IMR-90 (cell line): Measurements from ENCODE around the gene TSPAN32. TPM values are rescaled to one million over a fixed set of nuclear protein-coding genes. Genes with fewer than 3 reads are reported as not detected.

Experiments used
- ATAC-seq: fragments of 200-7000 bp; cut with Tn5 transposase; 2 replicates; pipeline ENCODE4 v1.9.1; 2020; ENCODE audit warnings: low read depth, mild to moderate bottlenecking, moderate library complexity
- BruUV-seq: library from RNA; stranded (reverse); fragments of 400-500 nt; replicated peaks from 2 replicates; lab custom pipeline; 2021; lab: Mats Ljungman, UMichigan
- CTCF ChIA-PET: fragments of 300-600 bp; formaldehyde crosslinking; extraction: SDS; loops from one replicate; lab custom pipeline; 2021; ENCODE audit warnings: antibody characterized with exemption; lab: Yijun Ruan, JAX
- POLR2A ChIA-PET: fragments of 300-600 bp; sonication (Branson Sonifier 250); formaldehyde crosslinking; loops from one replicate; lab custom pipeline; 2022; ENCODE audit warnings: antibody characterized with exemption; ENCODE audit not compliant: unreplicated experiment; lab: Charles Lee
- DNase-seq: peaks from one replicate; pipeline ENCODE4 v3.0.0; 2013
- H2AFZ ChIP-seq: replicated peaks from 2 replicates; pipeline ENCODE3; 2013; ENCODE audit warnings: low read length, mild to moderate bottlenecking; ENCODE audit not compliant: poor library complexity
- H2AK5ac ChIP-seq: 2 replicates; pipeline ENCODE4 v1.6.1; 2013; ENCODE audit warnings: low read depth, low read length, inconsistent platforms
- H2AK9ac ChIP-seq: replicated peaks from 2 replicates; pipeline ENCODE3; 2013; ENCODE audit warnings: mild to moderate bottlenecking, low read depth, low read length, moderate library complexity; ENCODE audit not compliant: poor library complexity
- H2BK120ac ChIP-seq: 2 replicates; pipeline ENCODE4 v1.6.1; 2013; ENCODE audit warnings: low read depth, low read length, inconsistent platforms
- H2BK15ac ChIP-seq: 3 replicates; pipeline ENCODE4 v1.6.1; 2013; ENCODE audit warnings: low read depth, low read length, inconsistent platforms
- H2BK20ac ChIP-seq: 2 replicates; pipeline ENCODE4 v1.6.1; 2013; ENCODE audit warnings: low read depth, mild to moderate bottlenecking, inconsistent platforms, low read length, moderate library complexity
- H2BK5ac ChIP-seq: 2 replicates; pipeline ENCODE4 v1.6.1; 2013; ENCODE audit warnings: mild to moderate bottlenecking, low read depth, low read length, inconsistent platforms; ENCODE audit not compliant: poor library complexity, severe bottlenecking
- H3K14ac ChIP-seq: replicated peaks from 2 replicates; pipeline ENCODE4 v1.6.1; 2013; ENCODE audit warnings: low read depth, low read length, inconsistent platforms
- H3K18ac ChIP-seq: 2 replicates; pipeline ENCODE4 v1.6.1; 2013; ENCODE audit warnings: low read depth, low read length, control low read depth
- H3K23ac ChIP-seq: 2 replicates; pipeline ENCODE4 v1.6.1; 2013; ENCODE audit warnings: low read depth, low read length, inconsistent platforms
- H3K27ac ChIP-seq: 2 replicates; pipeline ENCODE4 v1.5.1; 2013; ENCODE audit warnings: mild to moderate bottlenecking, control low read depth, low read length; ENCODE audit not compliant: insufficient read depth
- H3K27me3 ChIP-seq: 2 replicates; pipeline ENCODE4 v1.6.1; 2013; ENCODE audit warnings: low read length; ENCODE audit not compliant: control insufficient read depth, insufficient read depth
- H3K36me3 ChIP-seq: 2 replicates; pipeline ENCODE4 v1.6.1; 2013; ENCODE audit warnings: low read length, mixed read lengths; ENCODE audit not compliant: control insufficient read depth, insufficient read depth
- H3K4ac ChIP-seq: 2 replicates; pipeline ENCODE4 v1.6.1; 2013; ENCODE audit warnings: low read depth, low read length, inconsistent platforms
- H3K4me1 ChIP-seq: 2 replicates; pipeline ENCODE4 v1.6.1; 2013; ENCODE audit warnings: low read length, mixed read lengths; ENCODE audit not compliant: control insufficient read depth, insufficient read depth
- H3K4me2 ChIP-seq: 2 replicates; pipeline ENCODE4 v1.6.1; 2013; ENCODE audit warnings: low read depth, mild to moderate bottlenecking, control low read depth, low read length, moderate library complexity
- H3K4me3 ChIP-seq: 2 replicates; pipeline ENCODE4 v1.5.1; 2013; ENCODE audit warnings: low read depth, mild to moderate bottlenecking, control low read depth, low read length, moderate library complexity; ENCODE audit not compliant: insufficient read depth
- H3K56ac ChIP-seq: 2 replicates; pipeline ENCODE4 v1.6.1; 2013; ENCODE audit warnings: low read length, inconsistent platforms; ENCODE audit not compliant: insufficient read depth; ENCODE audit errors: extremely low read depth
- H3K79me1 ChIP-seq, 2 experiments: 2 replicates each; pipeline ENCODE4 v1.6.1; 2013; ENCODE audit warnings: low read length in 2 of 2, inconsistent platforms in 1 of 2, low read depth in 1 of 2
- H3K9ac ChIP-seq: 2 replicates; pipeline ENCODE4 v1.6.1; 2013; ENCODE audit warnings: low read depth, low read length, control low read depth
- H3K9me1 ChIP-seq: 2 replicates; pipeline ENCODE4 v1.6.1; 2013; ENCODE audit warnings: low read length, inconsistent platforms; ENCODE audit not compliant: insufficient read depth
- H3K9me3 ChIP-seq: 2 replicates; pipeline ENCODE4 v1.6.1; 2013; ENCODE audit warnings: low read length; ENCODE audit not compliant: control insufficient read depth, insufficient read depth
- H4K20me1 ChIP-seq: 2 replicates; pipeline ENCODE4 v1.6.1; 2013; ENCODE audit warnings: low read length, inconsistent platforms; ENCODE audit not compliant: insufficient read depth
- H4K5ac ChIP-seq: 2 replicates; pipeline ENCODE4 v1.6.1; 2013; ENCODE audit warnings: mild to moderate bottlenecking, low read depth, low read length, control low read depth
- H4K8ac ChIP-seq, 2 experiments: 2 replicates each; pipeline ENCODE4 v1.6.1; 2013; ENCODE audit warnings: low read depth in 2 of 2, low read length in 2 of 2, control low read depth in 1 of 2, inconsistent platforms in 1 of 2
- H4K91ac ChIP-seq: 2 replicates; pipeline ENCODE4 v1.6.1; 2013; ENCODE audit warnings: low read depth, low read length, inconsistent platforms; ENCODE audit not compliant: insufficient read depth
- BHLHE40 ChIP-seq: fragments of 150-350 bp; IDR thresholded peaks from 2 replicates; pipeline ENCODE4 v1.6.1; 2016; ENCODE audit warnings: mild to moderate bottlenecking, low read depth, low read length
- CEBPB ChIP-seq: IDR thresholded peaks from 2 replicates; pipeline ENCODE4 v1.6.1; 2012; ENCODE audit warnings: low read depth, low read length, improper control_type of control experiment
- CHD1 ChIP-seq: IDR thresholded peaks from 2 replicates; pipeline ENCODE4 v1.6.1; 2012; ENCODE audit warnings: low read depth, low read length, improper control_type of control experiment
- CTCF ChIP-seq: conservative IDR thresholded peaks from 2 replicates; pipeline ENCODE4 v1.5.1; 2012; ENCODE audit warnings: mild to moderate bottlenecking, low read depth, low read length, improper control_type of control experiment
- FOS ChIP-seq: fragments of 150-350 bp; IDR thresholded peaks from 2 replicates; pipeline ENCODE4 v1.6.1; 2016; ENCODE audit warnings: low read depth, low read length
- MAFK ChIP-seq: IDR thresholded peaks from 2 replicates; pipeline ENCODE4 v1.6.1; 2012; ENCODE audit warnings: low read depth, low read length, improper control_type of control experiment
- MAZ ChIP-seq: IDR thresholded peaks from 2 replicates; pipeline ENCODE4 v1.6.1; 2012; ENCODE audit warnings: low read depth, mild to moderate bottlenecking, low read length, improper control_type of control experiment, moderate library complexity, borderline replicate concordance
- NFE2L2 ChIP-seq: fragments of 150-350 bp; IDR thresholded peaks from 2 replicates; pipeline ENCODE4 v1.6.1; 2016; ENCODE audit warnings: low read depth, mild to moderate bottlenecking, low read length
- POLR2A ChIP-seq: IDR thresholded peaks from 2 replicates; pipeline ENCODE4 v1.6.1; 2012; ENCODE audit warnings: mild to moderate bottlenecking, low read depth, low read length
- RAD21 ChIP-seq: IDR thresholded peaks from 2 replicates; pipeline ENCODE4 v1.6.1; 2012; ENCODE audit warnings: low read length, improper control_type of control experiment
- RCOR1 ChIP-seq: IDR thresholded peaks from 2 replicates; pipeline ENCODE4 v1.6.1; 2012; ENCODE audit warnings: mild to moderate bottlenecking, low read length, improper control_type of control experiment; ENCODE audit not compliant: insufficient replicate concordance
- RFX5 ChIP-seq: IDR thresholded peaks from 2 replicates; pipeline ENCODE4 v1.8.0; 2012; ENCODE audit warnings: low read depth, mild to moderate bottlenecking, low read length, moderate library complexity
- SMC3 ChIP-seq: fragments of 150-350 bp; IDR thresholded peaks from 2 replicates; pipeline ENCODE4 v1.6.1; 2016; ENCODE audit warnings: low read depth, mild to moderate bottlenecking, antibody characterized with exemption, low read length, moderate library complexity
- WGBS, 2 experiments: methylation state at CpG; one replicate each; pipeline versions ENCODE4 v1.1.5 to v1.1.7; 2013; ENCODE audit warnings: missing lambda C conversion rate in 2 of 2; ENCODE audit not compliant: insufficient read length in 1 of 2; ENCODE audit errors: extremely low coverage in 2 of 2; 5-methylcytosine and 5-hydroxymethylcytosine counted together
- dilution Hi-C: fragments of 300-500 bp; cut with HindIII; formaldehyde crosslinking; loops from one replicate; pipeline ENCODE4 v1.14.3; 2018; ENCODE audit warnings: low sequenced_read_pairs; ENCODE audit not compliant: unreplicated experiment
- in situ Hi-C: fragments of 300-500 bp; cut with MboI; formaldehyde crosslinking; loops from 3 replicates; pipeline ENCODE4 v1.14.3; 2019; ENCODE audit warnings: low sequenced_read_pairs, inconsistent platforms, mixed read lengths
- intact Hi-C: fragments of 100-400 bp; cut with micrococcal nuclease; formaldehyde crosslinking; loops from 2 replicates; pipeline ENCODE4 v1.10.0; 2022
- polyA plus RNA-seq, 3 experiments: library from polyadenylated mRNA; depleted of rRNA; stranded (reverse); fragments of >200 nt; gene quantifications; 2 replicates each; pipeline ENCODE4 v1.2.3, GENCODE V29; 2012; ENCODE audit warnings: low replicate concordance in 1 of 3
- total RNA-seq: library from RNA; depleted of rRNA; stranded (reverse); fragments of >200 nt; gene quantifications from 2 replicates; pipeline ENCODE4 v1.2.3, GENCODE V29; 2012
- TF ChIP-seq, protein P1 (sequence below): fragments of 150-350 bp; IDR thresholded peaks from 2 replicates; pipeline ENCODE4 v1.6.1; 2016; ENCODE audit warnings: low read depth, mild to moderate bottlenecking, low read length, moderate library complexity, borderline replicate concordance
- TF ChIP-seq, protein P2 (sequence below): fragments of 150-350 bp; IDR thresholded peaks from 2 replicates; pipeline ENCODE4 v1.6.1; 2017; ENCODE audit warnings: mild to moderate bottlenecking, antibody characterized with exemption, low read length, low read depth

The TSPAN32 gene
- total and polyA plus RNA-seq, 2 of the 4 experiments (the other 2 are of a cell fraction): 0.07 TPM; not detected in 1

DNA sequence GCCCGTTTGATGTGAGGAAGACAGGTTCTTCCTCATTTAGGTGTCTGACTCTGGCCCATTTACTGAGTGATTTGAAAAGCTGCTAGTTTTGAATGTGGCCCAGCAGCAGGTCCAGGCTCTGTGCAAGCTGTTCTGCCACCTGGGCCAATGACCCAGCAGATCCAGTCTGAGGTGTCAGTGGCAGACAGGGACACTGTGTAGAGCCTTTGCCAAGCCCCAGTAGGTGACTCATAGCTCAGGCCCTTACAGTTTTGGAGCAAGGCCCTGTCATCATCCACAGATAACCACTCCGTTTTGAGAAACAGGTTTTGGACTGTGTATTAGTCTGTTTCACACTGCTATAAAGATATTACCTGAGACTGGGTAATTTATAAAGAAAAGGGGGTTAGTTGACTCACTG, 23.9 kb downstream of the TSPAN32 start:
- no peak overlapping the region for H2BK5ac ChIP-seq
- H3K4me1 ChIP-seq: no peaks in the 10 kb centered on the region
- dilution Hi-C loops: no loop called here
- DNase-seq (peak; percentile 35), ATAC-seq (no peak; the same call in 1 of the 2 replicates)
- H4K20me1 ChIP-seq: no peaks in the 10 kb centered on the region
- no peak overlapping the region for H3K4ac ChIP-seq
- intact Hi-C loops: no loop called here
- in situ Hi-C loops: no loop called here
- H2BK20ac ChIP-seq: no peak overlapping the region
- no peaks in the 10 kb centered on the region; the same call in 1 of the 2 replicates for H3K9me3 ChIP-seq
- H2AK9ac ChIP-seq: no peak overlapping the region
- TF ChIP-seq RFX5 (no peak), RAD21 (no peak), FOS (no peak), RCOR1 (no peak), POLR2A (no peak), CTCF (no peak), NFE2L2 (no peak), CEBPB (no peak), BHLHE40 (no peak), MAZ (no peak), CHD1 (no peak), MAFK (no peak), SMC3 (no peak)
- TF ChIP-seq, protein P1, sequence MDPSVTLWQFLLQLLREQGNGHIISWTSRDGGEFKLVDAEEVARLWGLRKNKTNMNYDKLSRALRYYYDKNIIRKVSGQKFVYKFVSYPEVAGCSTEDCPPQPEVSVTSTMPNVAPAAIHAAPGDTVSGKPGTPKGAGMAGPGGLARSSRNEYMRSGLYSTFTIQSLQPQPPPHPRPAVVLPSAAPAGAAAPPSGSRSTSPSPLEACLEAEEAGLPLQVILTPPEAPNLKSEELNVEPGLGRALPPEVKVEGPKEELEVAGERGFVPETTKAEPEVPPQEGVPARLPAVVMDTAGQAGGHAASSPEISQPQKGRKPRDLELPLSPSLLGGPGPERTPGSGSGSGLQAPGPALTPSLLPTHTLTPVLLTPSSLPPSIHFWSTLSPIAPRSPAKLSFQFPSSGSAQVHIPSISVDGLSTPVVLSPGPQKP: no peak
- TF ChIP-seq, protein P2, sequence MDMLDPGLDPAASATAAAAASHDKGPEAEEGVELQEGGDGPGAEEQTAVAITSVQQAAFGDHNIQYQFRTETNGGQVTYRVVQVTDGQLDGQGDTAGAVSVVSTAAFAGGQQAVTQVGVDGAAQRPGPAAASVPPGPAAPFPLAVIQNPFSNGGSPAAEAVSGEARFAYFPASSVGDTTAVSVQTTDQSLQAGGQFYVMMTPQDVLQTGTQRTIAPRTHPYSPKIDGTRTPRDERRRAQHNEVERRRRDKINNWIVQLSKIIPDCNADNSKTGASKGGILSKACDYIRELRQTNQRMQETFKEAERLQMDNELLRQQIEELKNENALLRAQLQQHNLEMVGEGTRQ: no peak
- H2AFZ ChIP-seq: no peak overlapping the region
- H3K27me3 ChIP-seq: peaks cover 6% of the 10 kb centered on the region
- no peaks in the 10 kb centered on the region for H3K79me1 ChIP-seq
- H3K23ac ChIP-seq: no peak overlapping the region
- 67% methylated on average over 1 of the region's 2 CpGs; no CpG with 5 or more reads in 1 of the 2 experiments for WGBS, 2 experiments
- no peak overlapping the region for H3K4me2 ChIP-seq
- H3K56ac ChIP-seq: no peak overlapping the region
- no peaks in the 10 kb centered on the region for H3K9me1 ChIP-seq
- no peak overlapping the region for H3K9ac ChIP-seq
- no peak overlapping the region for H3K27ac ChIP-seq
- H3K36me3 ChIP-seq: no peaks in the 10 kb centered on the region
- POLR2A ChIA-PET: no interaction called here
- no peak overlapping the region for H3K4me3 ChIP-seq
- no TSS peak for BruUV-seq
- no peak overlapping the region for H3K18ac ChIP-seq
- H2AK5ac ChIP-seq: no peak overlapping the region
- H4K5ac ChIP-seq: no peak overlapping the region
- no peak overlapping the region for H4K91ac ChIP-seq
- H4K8ac ChIP-seq: no peak overlapping the region
- no peak overlapping the region for H3K14ac ChIP-seq
- H2BK15ac ChIP-seq: no peak overlapping the region
- CTCF ChIA-PET: no interaction called here
- no peak overlapping the region for H2BK120ac ChIP-seq
